DMS153 treated with DMSO at 0.1 percent for 48 hours (cell line): ENCODE results near the gene NCS1.
A peak's percentile ranks its signal among the peaks of the same experiment; 100 is the strongest.
"Not testable (repeated sequence)": the region's sequence is repeated elsewhere in the genome, so short reads cannot be mapped to it uniquely, and the experiment has no call there.

ENCODE experiments used
- DNase-seq: peaks from one replicate; lab custom pipeline; 2025; ENCODE audit not compliant: unreplicated experiment; lab: John Stamatoyannopoulos, UW

The NCS1 gene

GRCh38 chr9:130237076-130237475 is 64.9 kb downstream of the NCS1 start:
- DNase-seq, result no peak

GRCh38 chr9:130237763-130238524 is 65.7 kb downstream of the NCS1 start:
- DNase-seq, result no peak

- DNase-seq, result no peak
Measured at GRCh38 chr9:130239363-130239695, 67.1 kb downstream of the NCS1 start.

- no peak for DNase-seq
Measured at GRCh38 chr9:130239741-130240241, 67.6 kb downstream of the NCS1 start.

- peak; percentile 87 for DNase-seq
Measured at GRCh38 chr9:130240410-130241197, 68.4 kb downstream of the NCS1 start.

- DNase-seq, result no peak
Measured at GRCh38 chr9:130241198-130241535, 69.0 kb downstream of the NCS1 start.

GRCh38 chr9:130242270-130243014 is 70.2 kb downstream of the NCS1 start:
- DNase-seq, result no peak

GRCh38 chr9:130243015-130243881 is 71.0 kb downstream of the NCS1 start:
- DNase-seq, result peak; percentile 83

GRCh38 chr9:130243882-130244170 is 71.6 kb downstream of the NCS1 start:
- DNase-seq, result no peak

GRCh38 chr9:130244548-130245165 is 72.5 kb downstream of the NCS1 start:
- no peak for DNase-seq

GRCh38 chr9:130245474-130245873 is 73.3 kb downstream of the NCS1 start:
- DNase-seq, result no peak

GRCh38 chr9:130246126-130246525 is 73.9 kb downstream of the NCS1 start:
- no peak for DNase-seq

- peak; percentile 48 for DNase-seq
Measured at GRCh38 chr9:130254747-130255630, 82.8 kb downstream of the NCS1 start.

- DNase-seq, result no peak
Measured at GRCh38 chr9:130255631-130256134, 83.5 kb downstream of the NCS1 start.

- no peak for DNase-seq
Measured at GRCh38 chr9:130256644-130257043, 84.4 kb downstream of the NCS1 start.

GRCh38 chr9:130258137-130258536 is 85.9 kb downstream of the NCS1 start:
- DNase-seq, result not testable (repeated sequence)

- no peak for DNase-seq
Measured at GRCh38 chr9:130259044-130259443, 86.8 kb downstream of the NCS1 start.

- no peak for DNase-seq
Measured at GRCh38 chr9:130260816-130261765, 88.9 kb downstream of the NCS1 start.
